OCI-LY3 (cell line): Measurements from ENCODE around the gene PLA2G2A.
"Not testable (repeated sequence)": the region's sequence is repeated elsewhere in the genome, so short reads cannot be mapped to it uniquely, and the experiment has no call there.

Experiments
- EZH2phosphoT487 ChIP-seq: fragments of 200-600 bp; shearing (Covaris generic); IDR thresholded peaks from 2 replicates; pipeline ENCODE4 v1.6.1; 2018; ENCODE audit warnings: antibody characterized with exemption, mixed run types, low read depth
- TF ChIP-seq, protein P1 (sequence below): fragments of 200-600, 300-600 bp; sonication (generic); IDR thresholded peaks from 2 replicates; pipeline ENCODE4 v1.5.1; 2014; ENCODE audit warnings: antibody characterized with exemption, low read length, low read depth

DNA sequence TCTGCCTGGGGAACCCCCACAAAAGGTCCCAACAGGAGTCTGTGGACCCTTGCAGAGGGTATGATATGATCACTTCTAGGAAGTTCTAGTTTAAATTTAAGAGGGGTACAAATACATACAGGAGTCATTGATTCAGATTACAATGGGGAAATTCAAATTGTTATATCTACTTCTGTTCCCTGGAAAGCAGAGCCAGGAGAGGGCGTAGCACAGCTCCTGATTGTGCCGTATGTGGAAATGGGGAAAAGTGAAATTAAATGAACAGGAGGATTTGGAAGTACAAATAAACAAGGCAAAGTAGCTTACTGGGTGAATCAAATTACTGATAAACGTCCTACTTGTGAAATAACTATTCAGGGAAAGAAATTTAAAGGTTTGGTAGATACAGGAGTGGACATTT, 19.4 kb upstream of the PLA2G2A start:
- TF ChIP-seq, protein P1, sequence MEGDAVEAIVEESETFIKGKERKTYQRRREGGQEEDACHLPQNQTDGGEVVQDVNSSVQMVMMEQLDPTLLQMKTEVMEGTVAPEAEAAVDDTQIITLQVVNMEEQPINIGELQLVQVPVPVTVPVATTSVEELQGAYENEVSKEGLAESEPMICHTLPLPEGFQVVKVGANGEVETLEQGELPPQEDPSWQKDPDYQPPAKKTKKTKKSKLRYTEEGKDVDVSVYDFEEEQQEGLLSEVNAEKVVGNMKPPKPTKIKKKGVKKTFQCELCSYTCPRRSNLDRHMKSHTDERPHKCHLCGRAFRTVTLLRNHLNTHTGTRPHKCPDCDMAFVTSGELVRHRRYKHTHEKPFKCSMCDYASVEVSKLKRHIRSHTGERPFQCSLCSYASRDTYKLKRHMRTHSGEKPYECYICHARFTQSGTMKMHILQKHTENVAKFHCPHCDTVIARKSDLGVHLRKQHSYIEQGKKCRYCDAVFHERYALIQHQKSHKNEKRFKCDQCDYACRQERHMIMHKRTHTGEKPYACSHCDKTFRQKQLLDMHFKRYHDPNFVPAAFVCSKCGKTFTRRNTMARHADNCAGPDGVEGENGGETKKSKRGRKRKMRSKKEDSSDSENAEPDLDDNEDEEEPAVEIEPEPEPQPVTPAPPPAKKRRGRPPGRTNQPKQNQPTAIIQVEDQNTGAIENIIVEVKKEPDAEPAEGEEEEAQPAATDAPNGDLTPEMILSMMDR = not testable (repeated sequence)
- not testable (repeated sequence) for TF ChIP-seq EZH2phosphoT487
